Measurements from ENCODE around the gene METTL8.

- peak in 1 of 6 experiments; percentile 3 for TF ChIP-seq CTCF (IDR thresholded peaks at IDR 0.05)
- TF ChIP-seq POLR2A (IDR thresholded peaks at IDR 0.05) = no peak
Observed at GRCh38 chr2:171409436-171409971, 24.3 kb downstream of the METTL8 start.
